Keratinocyte (primary cell): ENCODE measurements around the gene LPAR1. TPM values are rescaled to one million over a fixed set of nuclear protein-coding genes. Genes with fewer than 3 reads are reported as not detected.

Experiments
- DNase-seq: peaks from one replicate; pipeline ENCODE4 v3.0.0-alpha.2; 2011; ENCODE audit warnings: low read depth, missing footprints, low spot score
- FAIRE-seq: peaks from 2 replicates; lab custom pipeline; 2011; peaks lifted over from hg19 to GRCh38; lab: Jason Lieb, UNC
- H2AFZ ChIP-seq: 2 replicates; pipeline ENCODE4 v1.6.0; 2012; ENCODE audit warnings: low read length, control low read depth, inconsistent platforms; ENCODE audit not compliant: control insufficient read depth
- H3K27ac ChIP-seq: 2 replicates; pipeline ENCODE4 v1.5.1; 2011; ENCODE audit warnings: low read length; ENCODE audit not compliant: control insufficient read depth, insufficient read depth
- H3K27me3 ChIP-seq: 3 replicates; pipeline ENCODE4 v1.6.0; 2011; ENCODE audit warnings: low read length; ENCODE audit not compliant: control insufficient read depth, insufficient read depth; ENCODE audit errors: extremely low read depth
- H3K36me3 ChIP-seq, 2 experiments: 2 replicates in 1 of 2; 3 replicates in 1 of 2; pipeline ENCODE4 v1.5.1; 2011; ENCODE audit warnings: low read length in 2 of 2, mild to moderate bottlenecking in 1 of 2; ENCODE audit not compliant: control insufficient read depth in 2 of 2, insufficient read depth in 2 of 2; ENCODE audit errors: extremely low read depth in 1 of 2
- H3K4me1 ChIP-seq: 3 replicates; pipeline ENCODE4 v1.5.1; 2011; ENCODE audit warnings: low read length; ENCODE audit not compliant: control insufficient read depth, insufficient read depth; ENCODE audit errors: extremely low read depth
- H3K4me2 ChIP-seq: 3 replicates; pipeline ENCODE4 v1.6.0; 2011; ENCODE audit warnings: low read depth, low read length; ENCODE audit not compliant: control insufficient read depth, insufficient read depth; ENCODE audit errors: extremely low read depth
- H3K4me3 ChIP-seq, 3 experiments: fragments of 200-600 bp in 1 of 3; sonication (generic) in 1 of 3; 2 replicates in 2 of 3; 3 replicates in 1 of 3; pipeline ENCODE4 v1.5.1; 2011 to 2016; ENCODE audit warnings: low read length in 3 of 3, mild to moderate bottlenecking in 3 of 3, control low read depth in 2 of 3, inconsistent platforms in 1 of 3, low read depth in 1 of 3, mixed read lengths in 1 of 3, mixed run types in 1 of 3, moderate library complexity in 1 of 3; ENCODE audit not compliant: control insufficient read depth in 2 of 3, insufficient read depth in 2 of 3; ENCODE audit errors: extremely low read depth in 1 of 3
- H3K79me2 ChIP-seq: 2 replicates; pipeline ENCODE4 v1.6.0; 2012; ENCODE audit warnings: low read length; ENCODE audit not compliant: control insufficient read depth, insufficient read depth
- H3K9ac ChIP-seq: 3 replicates; pipeline ENCODE4 v1.6.0; 2011; ENCODE audit warnings: low read length; ENCODE audit not compliant: control insufficient read depth, insufficient read depth; ENCODE audit errors: extremely low read depth
- H3K9me1 ChIP-seq: 3 replicates; pipeline ENCODE4 v1.6.0; 2011; ENCODE audit warnings: low read length; ENCODE audit not compliant: control insufficient read depth, insufficient read depth; ENCODE audit errors: extremely low read depth
- H3K9me3 ChIP-seq: 2 replicates; pipeline ENCODE4 v1.5.1; 2012; ENCODE audit warnings: low read depth, low read length; ENCODE audit not compliant: control insufficient read depth
- H4K20me1 ChIP-seq: 3 replicates; pipeline ENCODE4 v1.6.0; 2011; ENCODE audit warnings: low read length; ENCODE audit not compliant: control insufficient read depth, insufficient read depth; ENCODE audit errors: extremely low read depth
- CTCF ChIP-seq, 3 experiments: IDR thresholded peaks in 1 of 3; conservative IDR thresholded peaks in 1 of 3; optimal IDR thresholded peaks in 1 of 3; 2 replicates in 2 of 3; 3 replicates in 1 of 3; pipeline versions ENCODE3 to v1.5.1; 2011; ENCODE audit warnings: low read length in 3 of 3, mild to moderate bottlenecking in 3 of 3, moderate library complexity in 2 of 3, control low read depth in 1 of 3, inconsistent platforms in 1 of 3; ENCODE audit not compliant: insufficient read depth in 2 of 3; ENCODE audit errors: extremely low read depth in 1 of 3
- EZH2 ChIP-seq: IDR thresholded peaks from one replicate; pipeline ENCODE4 v1.6.1; 2012; ENCODE audit warnings: inconsistent platforms, mild to moderate bottlenecking, low read length, moderate library complexity
- dilution Hi-C: fragments of 300-500 bp; cut with MboI; formaldehyde crosslinking; loops from one replicate; pipeline ENCODE4 v1.7.0; 2020; ENCODE audit warnings: low sequenced_read_pairs; ENCODE audit not compliant: extremely low pct_ligation_motif_present
- polyA plus RNA-seq, 5 experiments: library from polyadenylated mRNA; depleted of rRNA in 3 of 5; stranded (reverse) in 3 of 5; stranded (forward) in 1 of 5; unstranded in 1 of 5; fragments of >200 nt; gene quantifications; 1 replicate in 1 of 5; 2 replicates in 3 of 5; 3 replicates in 1 of 5; pipeline versions ENCODE4 v1.2.1 to v1.2.3, GENCODE V29; 2011 to 2012; ENCODE audit warnings: missing spikeins in 2 of 5, low read depth in 1 of 5, low replicate concordance in 1 of 5

LPAR1 gene
- polyA plus RNA-seq, 1 donor (not counting 4 experiments of a cell fraction or from before 2014, with no cell fraction given), result 43.2 TPM

- Histone ChIP-seq H3K36me3 (peaks cover 0 to 3% of the 10 kb centered on the region in 2 experiments), H3K4me1 (peaks cover 3% of the 10 kb centered on the region), H3K9me3 (no peaks in the 10 kb centered on the region), H3K79me2 (peaks cover 31% of the 10 kb centered on the region), H3K9me1 (no peaks in the 10 kb centered on the region), H3K9ac (no peak overlapping the region), H4K20me1 (no peaks in the 10 kb centered on the region), H3K4me2 (no peak overlapping the region), H3K27me3 (no peaks in the 10 kb centered on the region), H2AFZ (no peak overlapping the region), H3K27ac (no peak overlapping the region), H3K4me3 (no peak overlapping the region)
- FAIRE-seq (no peak), DNase-seq (no peak)
- TF ChIP-seq CTCF (optimal IDR thresholded peaks at IDR 0.05 in 1 of 3, IDR thresholded peaks at IDR 0.05 in 1 of 3, conservative IDR thresholded peaks at IDR 0.05 in 1 of 3; ENCODE audit: extremely low read depth in 1 of 3, insufficient read depth in 2 of 3, low read length in 3 of 3), result no peak
- TF ChIP-seq EZH2, result no peak
- dilution Hi-C loops, result no loop called here
Observed at GRCh38 chr9:111001526-111001925, 36.7 kb downstream of the LPAR1 start.

- H2AFZ ChIP-seq, result no peak overlapping the region
- no peaks in the 10 kb centered on the region for H3K9me1 ChIP-seq
- H3K27ac ChIP-seq, result no peak overlapping the region
- peaks cover 33% of the 10 kb centered on the region for H3K79me2 ChIP-seq
- TF ChIP-seq EZH2 (no peak), CTCF (optimal IDR thresholded peaks at IDR 0.05 in 1 of 3, IDR thresholded peaks at IDR 0.05 in 1 of 3, conservative IDR thresholded peaks at IDR 0.05 in 1 of 3; ENCODE audit: extremely low read depth in 1 of 3, insufficient read depth in 2 of 3, low read length in 3 of 3) (no peak)
- H3K4me1 ChIP-seq, result peaks cover 3% of the 10 kb centered on the region
- DNase-seq (no peak), FAIRE-seq (no peak)
- dilution Hi-C loops, result no loop called here
- H3K36me3 ChIP-seq, result peaks cover 0 to 3% of the 10 kb centered on the region in 2 experiments
- no peak overlapping the region for H3K9ac ChIP-seq
- H3K27me3 ChIP-seq, result no peaks in the 10 kb centered on the region
- H3K9me3 ChIP-seq, result no peaks in the 10 kb centered on the region
- H3K4me3 ChIP-seq, result no peak overlapping the region
- H4K20me1 ChIP-seq, result no peaks in the 10 kb centered on the region
- no peak overlapping the region for H3K4me2 ChIP-seq
Observed at GRCh38 chr9:111000202-111000601, 38.1 kb downstream of the LPAR1 start.
